Measurements from ENCODE around the gene SFMBT2. TPM values are rescaled to one million over a fixed set of nuclear protein-coding genes. Genes with fewer than 3 reads are reported as not detected.

Gene SFMBT2
- total RNA-seq, 1 donor from 2014 or later, result 22.3 TPM

- intact Hi-C loops (cut with DNase I), result no loop called here
- H3K27ac ChIP-seq, result no peak overlapping the region
- DNase-seq (no peak), ATAC-seq (no peak)
- TF ChIP-seq CTCF (IDR thresholded peaks at IDR 0.05), result no peak
- H3K36me3 ChIP-seq, result no peaks in the 10 kb centered on the region
- no peak overlapping the region for H3K4me3 ChIP-seq
- no peaks in the 10 kb centered on the region for H3K27me3 ChIP-seq (ENCODE audit: low read depth)
- no peaks in the 10 kb centered on the region for H3K4me1 ChIP-seq
- no peaks in the 10 kb centered on the region for H3K9me3 ChIP-seq
These were observed 200.3 kb downstream of the SFMBT2 start for GRCh38 chr10:7210516-7210915.

- Histone ChIP-seq H3K27me3 (ENCODE audit: low read depth) (no peaks in the 10 kb centered on the region), H3K27ac (no peak overlapping the region), H3K9me3 (no peaks in the 10 kb centered on the region), H3K4me3 (no peak overlapping the region), H3K4me1 (no peaks in the 10 kb centered on the region), H3K36me3 (peaks cover under 1% of the 10 kb centered on the region)
- ATAC-seq (no peak), DNase-seq (no peak)
- intact Hi-C loops (cut with DNase I), result no loop called here
- TF ChIP-seq CTCF (IDR thresholded peaks at IDR 0.05), result no peak
These were observed 201.4 kb downstream of the SFMBT2 start for GRCh38 chr10:7209458-7209857.

GRCh38 chr10:7206412-7207100 lies 204.3 kb downstream of the SFMBT2 start:
- TF ChIP-seq CTCF (IDR thresholded peaks at IDR 0.05), result no peak
- DNase-seq (no peak), ATAC-seq (no peak)
- no peak overlapping the region for H3K27ac ChIP-seq
- no peaks in the 10 kb centered on the region for H3K4me1 ChIP-seq
- no peak overlapping the region for H3K4me3 ChIP-seq
- H3K27me3 ChIP-seq (ENCODE audit: low read depth), result no peaks in the 10 kb centered on the region
- no peaks in the 10 kb centered on the region for H3K9me3 ChIP-seq
- intact Hi-C loops (cut with DNase I), result no loop called here
- H3K36me3 ChIP-seq, result peaks cover 7% of the 10 kb centered on the region

- H3K9me3 ChIP-seq, result no peaks in the 10 kb centered on the region
- H3K27ac ChIP-seq, result no peak overlapping the region
- DNase-seq, result no peak
- no peak for TF ChIP-seq CTCF (IDR thresholded peaks at IDR 0.05)
- peaks cover 12% of the 10 kb centered on the region for H3K36me3 ChIP-seq
- intact Hi-C loops (cut with DNase I), result no loop called here
- H3K27me3 ChIP-seq (ENCODE audit: low read depth), result no peaks in the 10 kb centered on the region
- H3K4me3 ChIP-seq, result no peak overlapping the region
- no peaks in the 10 kb centered on the region for H3K4me1 ChIP-seq
- ATAC-seq, result no peak
These were observed 205.2 kb downstream of the SFMBT2 start for GRCh38 chr10:7205656-7206055.

GRCh38 chr10:7202793-7203355 lies 208.0 kb downstream of the SFMBT2 start:
- TF ChIP-seq CTCF (IDR thresholded peaks at IDR 0.05), result no peak
- no peak for DNase-seq
- no peaks in the 10 kb centered on the region for H3K4me1 ChIP-seq
- no peaks in the 10 kb centered on the region for H3K9me3 ChIP-seq
- H3K27me3 ChIP-seq (ENCODE audit: low read depth), result no peaks in the 10 kb centered on the region
- H3K36me3 ChIP-seq, result peaks cover 26% of the 10 kb centered on the region
- no peak overlapping the region for H3K27ac ChIP-seq
- peak in 1 of 2 donors; percentile 44 for ATAC-seq
- intact Hi-C loops (cut with DNase I), result no loop called here
- no peak overlapping the region for H3K4me3 ChIP-seq
